Endodermal cell (in vitro differentiated cells): Measurements from ENCODE around the gene TNFSF8. TPM values are rescaled to one million over a fixed set of nuclear protein-coding genes. Genes with fewer than 3 reads are reported as not detected.

ENCODE experiments used
- DNase-seq: peaks from one replicate; pipeline ENCODE4 v3.0.0-alpha.2; 2017
- H3K27ac ChIP-seq: 2 replicates; pipeline ENCODE4 v1.5.1; 2013; ENCODE audit warnings: mild to moderate bottlenecking, low read depth, low read length, moderate library complexity
- H3K27me3 ChIP-seq: 2 replicates; pipeline ENCODE4 v1.6.1; 2013; ENCODE audit warnings: mild to moderate bottlenecking, low read length, moderate library complexity; ENCODE audit not compliant: insufficient read depth, control insufficient read depth, poor library complexity, severe bottlenecking
- H3K36me3 ChIP-seq: 2 replicates; pipeline ENCODE4 v1.7.0; 2013; ENCODE audit warnings: mild to moderate bottlenecking, low read length, moderate library complexity; ENCODE audit not compliant: control insufficient read depth, insufficient read depth
- H3K4me1 ChIP-seq: one replicate; pipeline ENCODE4 v1.7.0; 2013; ENCODE audit warnings: low read length; ENCODE audit not compliant: control insufficient read depth, insufficient read depth
- H3K4me3 ChIP-seq: 2 replicates; pipeline ENCODE4 v1.5.1; 2013; ENCODE audit warnings: mild to moderate bottlenecking, low read length, moderate library complexity
- H3K9ac ChIP-seq: 2 replicates; pipeline ENCODE4 v1.6.1; 2013; ENCODE audit warnings: mild to moderate bottlenecking, low read length, moderate library complexity; ENCODE audit not compliant: poor library complexity, severe bottlenecking; ENCODE audit errors: extremely low read depth
- H3K9me3 ChIP-seq: 2 replicates; pipeline ENCODE4 v1.6.1; 2013; ENCODE audit warnings: mild to moderate bottlenecking, low read length, moderate library complexity; ENCODE audit not compliant: control insufficient read depth
- H3K27ac Mint-ChIP-seq: 2 replicates; pipeline ENCODE4 v1.8.0; 2020; ENCODE audit warnings: mixed read lengths
- H3K27me3 Mint-ChIP-seq: 2 replicates; pipeline ENCODE4 v1.8.0; 2021; ENCODE audit warnings: mild to moderate bottlenecking, mixed read lengths; ENCODE audit not compliant: insufficient read depth
- H3K36me3 Mint-ChIP-seq: 2 replicates; pipeline ENCODE4 v1.8.0; 2020; ENCODE audit warnings: low read depth, mixed read lengths
- H3K4me1 Mint-ChIP-seq: 2 replicates; pipeline ENCODE4 v1.8.0; 2020; ENCODE audit warnings: mixed read lengths
- H3K4me3 Mint-ChIP-seq: 2 replicates; pipeline ENCODE4 v1.8.0; 2020; ENCODE audit warnings: mild to moderate bottlenecking, moderate library complexity, mixed read lengths
- H3K9me3 Mint-ChIP-seq: 2 replicates; pipeline ENCODE4 v1.8.0; 2020; ENCODE audit warnings: mild to moderate bottlenecking, mixed read lengths
- CTCF ChIP-seq: fragments of 200-600 bp; sonication (generic); conservative IDR thresholded peaks from 2 replicates; pipeline ENCODE4 v1.5.0; 2021; ENCODE audit warnings: antibody characterized with exemption, mild to moderate bottlenecking
- WGBS, 2 experiments: methylation state at CpG; one replicate each; pipeline versions ENCODE4 v1.1.5 to v1.1.7; 2013; ENCODE audit warnings: missing lambda C conversion rate in 2 of 2, mixed read lengths in 1 of 2; ENCODE audit not compliant: insufficient coverage in 1 of 2, insufficient read length in 1 of 2; 5-methylcytosine and 5-hydroxymethylcytosine counted together
- total RNA-seq, 2 donors: library from RNA; stranded (reverse); fragmentation: NEBNext Ultra II Directional in 1 of 2; extraction: Animal tissue kit (Norgen Biotek cat#: 25700) in 1 of 2; gene quantifications; 2 replicates in 1 of 2; 3 replicates in 1 of 2; pipeline ENCODE4 v1.2.1, GENCODE V29; 2021

TNFSF8 gene
- total RNA-seq, 2 donors from 2014 or later: not detected

DNA sequence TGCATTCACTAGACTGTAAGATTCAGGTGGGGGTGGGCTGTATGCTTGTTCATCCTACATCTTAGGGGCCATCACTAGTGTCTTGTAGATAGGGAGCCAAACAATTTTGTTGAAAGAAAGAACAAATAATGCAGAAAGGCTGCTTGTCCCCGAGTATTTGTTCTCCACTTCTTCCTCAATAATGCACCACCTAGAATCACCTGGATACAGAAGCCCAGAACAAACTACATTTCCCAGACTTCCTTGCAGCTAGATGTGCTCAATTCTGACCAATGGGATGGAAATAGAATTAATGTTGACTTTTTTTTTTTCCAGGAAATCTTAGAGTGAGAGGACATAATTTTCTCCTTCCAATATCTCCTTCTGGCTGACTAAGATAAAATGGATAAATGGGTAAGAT, 38.9 kb upstream of the TNFSF8 start:
- Mint-ChIP-seq H3K27me3 (no peaks in the 10 kb centered on the region), H3K9me3 (peaks cover 17% of the 10 kb centered on the region), H3K4me3 (no peak overlapping the region), H3K4me1 (peaks cover 22% of the 10 kb centered on the region), H3K36me3 (no peaks in the 10 kb centered on the region), H3K27ac (no peak overlapping the region)
- Histone ChIP-seq H3K27me3 (no peaks in the 10 kb centered on the region), H3K27ac (no peak overlapping the region), H3K36me3 (no peaks in the 10 kb centered on the region), H3K9ac (no peak overlapping the region), H3K4me3 (peak overlapping the region; percentile 49), H3K9me3 (peaks cover 9% of the 10 kb centered on the region), H3K4me1 (peaks cover 7% of the 10 kb centered on the region)
- TF ChIP-seq CTCF: no peak
- 67% methylated on average over 1 of the region's 1 CpG; no CpG with 5 or more reads in 1 of the 2 experiments for WGBS, 2 experiments
- DNase-seq: no peak

DNA sequence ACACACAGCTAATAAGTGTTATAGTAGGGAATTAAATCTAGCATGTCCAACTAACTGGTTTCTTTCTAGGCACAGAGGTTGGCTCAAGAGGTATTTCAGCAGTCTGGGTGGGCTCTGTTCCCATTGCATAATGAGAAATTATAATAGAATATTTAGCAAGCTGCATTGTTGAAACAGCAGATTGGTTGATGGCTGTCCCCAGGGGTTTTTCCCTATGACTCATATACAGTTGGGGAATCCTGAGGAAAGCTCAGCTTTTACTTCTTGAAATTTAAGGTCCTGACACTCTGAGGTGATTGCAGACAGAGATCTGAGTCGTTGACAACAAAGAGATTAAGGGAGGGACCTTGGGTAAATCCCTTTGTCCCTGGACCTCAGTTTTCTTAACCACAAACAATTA, 38.3 kb upstream of the TNFSF8 start:
- Mint-ChIP-seq H3K27me3 (no peaks in the 10 kb centered on the region), H3K4me1 (peaks cover 16% of the 10 kb centered on the region), H3K27ac (no peak overlapping the region), H3K4me3 (no peak overlapping the region), H3K9me3 (peaks cover 22% of the 10 kb centered on the region), H3K36me3 (no peaks in the 10 kb centered on the region)
- Histone ChIP-seq H3K4me1 (peaks cover 7% of the 10 kb centered on the region), H3K27me3 (no peaks in the 10 kb centered on the region), H3K36me3 (no peaks in the 10 kb centered on the region), H3K9ac (no peak overlapping the region), H3K9me3 (peaks cover 15% of the 10 kb centered on the region), H3K4me3 (peak overlapping the region; percentile 49), H3K27ac (no peak overlapping the region)
- WGBS, 2 experiments: 0 to 29% methylated on average over 1 of the region's 1 CpG
- TF ChIP-seq CTCF: no peak
- DNase-seq: peak; percentile 51

- Mint-ChIP-seq H3K4me1 (peaks cover 16% of the 10 kb centered on the region), H3K27ac (no peak overlapping the region), H3K27me3 (peaks cover 3% of the 10 kb centered on the region), H3K36me3 (peaks cover 4% of the 10 kb centered on the region), H3K4me3 (no peak overlapping the region), H3K9me3 (peaks cover 52% of the 10 kb centered on the region)
- H3K4me1 ChIP-seq: peaks cover 7% of the 10 kb centered on the region
- no peak overlapping the region for H3K27ac ChIP-seq
- H3K27me3 ChIP-seq: no peaks in the 10 kb centered on the region
- TF ChIP-seq CTCF: no peak
- H3K9me3 ChIP-seq: peaks cover 42% of the 10 kb centered on the region
- 80% methylated on average over 1 of the region's 1 CpG; no CpG with 5 or more reads in 1 of the 2 experiments for WGBS, 2 experiments
- no peak overlapping the region for H3K9ac ChIP-seq
- H3K4me3 ChIP-seq: no peak overlapping the region
- no peaks in the 10 kb centered on the region for H3K36me3 ChIP-seq
- no peak for DNase-seq
These were observed 35.2 kb upstream of the TNFSF8 start for GRCh38 chr9:114965564-114965963.
